SK-N-SH treated with all-trans-retinoic acid at 6 μM for 48 hours (cell line): ENCODE data around the gene IQSEC1.

ENCODE experiments used
- ARNTL ChIP-seq: fragments of 450-650 bp; formaldehyde crosslinking; IDR thresholded peaks from 2 replicates; pipeline ENCODE4 v1.5.0; 2020; ENCODE audit warnings: low read depth, mild to moderate bottlenecking, moderate library complexity, borderline replicate concordance
- GLIS3 ChIP-seq: fragments of 250-450 bp; sonication (Bioruptor Pico); IDR thresholded peaks from 2 replicates; pipeline ENCODE4 v1.5.0; 2020; ENCODE audit warnings: mild to moderate bottlenecking, moderate library complexity
- PPARA ChIP-seq: fragments of 250-450 bp; sonication (Bioruptor Pico); IDR thresholded peaks from 2 replicates; pipeline ENCODE4 v1.5.0; 2020; ENCODE audit warnings: mild to moderate bottlenecking, borderline replicate concordance
- RARB ChIP-seq: fragments of 250-450 bp; sonication (Bioruptor Pico); IDR thresholded peaks from 2 replicates; pipeline ENCODE4 v1.8.0; 2021; ENCODE audit warnings: mild to moderate bottlenecking, moderate library complexity
- SNAI2 ChIP-seq: fragments of 250-450 bp; sonication (Bioruptor Pico); IDR thresholded peaks from 2 replicates; pipeline ENCODE4 v1.5.0; 2020; ENCODE audit warnings: mild to moderate bottlenecking, moderate library complexity
- ZC3H10 ChIP-seq: fragments of 250-450 bp; sonication (Bioruptor Pico); IDR thresholded peaks from 2 replicates; pipeline ENCODE4 v1.5.1; 2021; ENCODE audit warnings: mild to moderate bottlenecking, moderate library complexity
- TF ChIP-seq, protein P1 (sequence below): fragments of 250-450 bp; sonication (Bioruptor Pico); IDR thresholded peaks from 2 replicates; pipeline ENCODE4 v1.8.0; 2020; ENCODE audit warnings: mild to moderate bottlenecking, moderate library complexity, borderline replicate concordance

DNA sequence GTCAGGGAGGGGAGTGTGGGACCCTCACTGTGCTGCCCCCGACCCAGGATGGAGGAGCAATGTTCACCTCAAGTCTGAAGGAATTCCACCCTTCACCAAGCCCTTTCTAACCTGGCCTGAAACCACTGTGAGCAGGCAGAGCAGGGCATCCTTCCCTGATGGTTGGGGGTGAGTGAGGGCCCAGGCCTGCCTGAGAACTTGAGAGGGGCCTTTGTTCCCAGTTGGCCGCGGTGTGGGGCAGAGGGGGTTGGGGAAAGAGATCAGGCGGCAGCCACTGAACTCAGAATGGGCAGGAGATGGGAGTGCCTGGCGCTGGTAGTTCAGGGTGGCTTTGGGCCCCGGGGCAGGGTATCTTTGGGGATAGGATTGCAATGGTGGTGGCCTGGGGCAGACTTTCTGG lies 128.4 kb downstream of the IQSEC1 start:
- TF ChIP-seq ARNTL (CRISPR knock-in tag), result no peak
- TF ChIP-seq PPARA, result no peak
- TF ChIP-seq GLIS3 (CRISPR knock-in tag), result no peak
- TF ChIP-seq ZC3H10 (CRISPR knock-in tag), result no peak
- no peak for TF ChIP-seq RARB
- TF ChIP-seq, protein P1, sequence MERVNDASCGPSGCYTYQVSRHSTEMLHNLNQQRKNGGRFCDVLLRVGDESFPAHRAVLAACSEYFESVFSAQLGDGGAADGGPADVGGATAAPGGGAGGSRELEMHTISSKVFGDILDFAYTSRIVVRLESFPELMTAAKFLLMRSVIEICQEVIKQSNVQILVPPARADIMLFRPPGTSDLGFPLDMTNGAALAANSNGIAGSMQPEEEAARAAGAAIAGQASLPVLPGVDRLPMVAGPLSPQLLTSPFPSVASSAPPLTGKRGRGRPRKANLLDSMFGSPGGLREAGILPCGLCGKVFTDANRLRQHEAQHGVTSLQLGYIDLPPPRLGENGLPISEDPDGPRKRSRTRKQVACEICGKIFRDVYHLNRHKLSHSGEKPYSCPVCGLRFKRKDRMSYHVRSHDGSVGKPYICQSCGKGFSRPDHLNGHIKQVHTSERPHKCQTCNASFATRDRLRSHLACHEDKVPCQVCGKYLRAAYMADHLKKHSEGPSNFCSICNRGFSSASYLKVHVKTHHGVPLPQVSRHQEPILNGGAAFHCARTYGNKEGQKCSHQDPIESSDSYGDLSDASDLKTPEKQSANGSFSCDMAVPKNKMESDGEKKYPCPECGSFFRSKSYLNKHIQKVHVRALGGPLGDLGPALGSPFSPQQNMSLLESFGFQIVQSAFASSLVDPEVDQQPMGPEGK (CRISPR knock-in tag), result no peak
- TF ChIP-seq SNAI2 (CRISPR knock-in tag), result no peak
